ENCODE data around the gene DSP. TPM values are rescaled to one million over a fixed set of nuclear protein-coding genes. Genes with fewer than 3 reads are reported as not detected.

The DSP gene
- total RNA-seq, 1 experiment from 2014 or later: 20.1 TPM

GRCh38 chr6:7494638-7495037 is 46.8 kb upstream of the DSP start:
- no peaks in the 10 kb centered on the region for H3K36me3 ChIP-seq (ENCODE audit: control insufficient read depth, insufficient read depth, low read length)
- TF ChIP-seq, protein P1, sequence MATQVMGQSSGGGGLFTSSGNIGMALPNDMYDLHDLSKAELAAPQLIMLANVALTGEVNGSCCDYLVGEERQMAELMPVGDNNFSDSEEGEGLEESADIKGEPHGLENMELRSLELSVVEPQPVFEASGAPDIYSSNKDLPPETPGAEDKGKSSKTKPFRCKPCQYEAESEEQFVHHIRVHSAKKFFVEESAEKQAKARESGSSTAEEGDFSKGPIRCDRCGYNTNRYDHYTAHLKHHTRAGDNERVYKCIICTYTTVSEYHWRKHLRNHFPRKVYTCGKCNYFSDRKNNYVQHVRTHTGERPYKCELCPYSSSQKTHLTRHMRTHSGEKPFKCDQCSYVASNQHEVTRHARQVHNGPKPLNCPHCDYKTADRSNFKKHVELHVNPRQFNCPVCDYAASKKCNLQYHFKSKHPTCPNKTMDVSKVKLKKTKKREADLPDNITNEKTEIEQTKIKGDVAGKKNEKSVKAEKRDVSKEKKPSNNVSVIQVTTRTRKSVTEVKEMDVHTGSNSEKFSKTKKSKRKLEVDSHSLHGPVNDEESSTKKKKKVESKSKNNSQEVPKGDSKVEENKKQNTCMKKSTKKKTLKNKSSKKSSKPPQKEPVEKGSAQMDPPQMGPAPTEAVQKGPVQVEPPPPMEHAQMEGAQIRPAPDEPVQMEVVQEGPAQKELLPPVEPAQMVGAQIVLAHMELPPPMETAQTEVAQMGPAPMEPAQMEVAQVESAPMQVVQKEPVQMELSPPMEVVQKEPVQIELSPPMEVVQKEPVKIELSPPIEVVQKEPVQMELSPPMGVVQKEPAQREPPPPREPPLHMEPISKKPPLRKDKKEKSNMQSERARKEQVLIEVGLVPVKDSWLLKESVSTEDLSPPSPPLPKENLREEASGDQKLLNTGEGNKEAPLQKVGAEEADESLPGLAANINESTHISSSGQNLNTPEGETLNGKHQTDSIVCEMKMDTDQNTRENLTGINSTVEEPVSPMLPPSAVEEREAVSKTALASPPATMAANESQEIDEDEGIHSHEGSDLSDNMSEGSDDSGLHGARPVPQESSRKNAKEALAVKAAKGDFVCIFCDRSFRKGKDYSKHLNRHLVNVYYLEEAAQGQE (IDR thresholded peaks at IDR 0.05; ENCODE audit: insufficient read depth in 1 of 2, low read depth in 2 of 2, low read length in 1 of 2): no peak
- TF ChIP-seq POLR2AphosphoS5 (IDR thresholded peaks at IDR 0.05; ENCODE audit: low read depth, low read length) (no peak), CTCF (IDR thresholded peaks at IDR 0.05) (no peak), TCF7L2 (IDR thresholded peaks at IDR 0.05; ENCODE audit: low read depth, low read length) (no peak), SIN3A (IDR thresholded peaks at IDR 0.05; ENCODE audit: borderline replicate concordance, insufficient read depth, low read depth, low read length) (no peak)
- H3K27me3 ChIP-seq (ENCODE audit: control insufficient read depth, insufficient read depth, low read length): peaks cover 14% of the 10 kb centered on the region; the same call in 1 of the 2 replicates
- ChIA-PET CTCF (no interaction called here), POLR2A (no interaction called here)
- intact Hi-C loops (cut with micrococcal nuclease; ENCODE audit: unreplicated experiment) (no loop called here), in situ Hi-C loops (cut with HindIII; ENCODE audit: low pct_unique_long_range_greater_than_20kb, low sequenced_read_pairs) (no loop called here)
- ATAC-seq: no peak
- no peaks in the 10 kb centered on the region for H3K9me3 ChIP-seq (ENCODE audit: control insufficient read depth, insufficient read depth, low read depth, low read length)
- H3K4me3 ChIP-seq (ENCODE audit: low read depth in 2 of 2, low read length in 2 of 2): no peak overlapping the region
- H3K4me1 ChIP-seq (ENCODE audit: control insufficient read depth, insufficient read depth, low read length): no peaks in the 10 kb centered on the region
- DNase-seq (ENCODE audit: low read depth, low spot score): no peak
- no peak overlapping the region for H3K27ac ChIP-seq (ENCODE audit: low read length)
- BruUV-seq (replicated peaks): no TSS peak

- in situ Hi-C loops (cut with HindIII; ENCODE audit: low pct_unique_long_range_greater_than_20kb, low sequenced_read_pairs) (no loop called here), intact Hi-C loops (cut with micrococcal nuclease; ENCODE audit: unreplicated experiment) (no loop called here)
- Histone ChIP-seq H3K4me1 (ENCODE audit: control insufficient read depth, insufficient read depth, low read length) (no peaks in the 10 kb centered on the region), H3K27ac (ENCODE audit: low read length) (no peak overlapping the region), H3K4me3 (ENCODE audit: low read depth in 2 of 2, low read length in 2 of 2) (no peak overlapping the region), H3K27me3 (ENCODE audit: control insufficient read depth, insufficient read depth, low read length) (peaks cover 8% of the 10 kb centered on the region; the same call in 1 of the 2 replicates), H3K9me3 (ENCODE audit: control insufficient read depth, insufficient read depth, low read depth, low read length) (no peaks in the 10 kb centered on the region), H3K36me3 (ENCODE audit: control insufficient read depth, insufficient read depth, low read length) (no peaks in the 10 kb centered on the region)
- DNase-seq (ENCODE audit: low read depth, low spot score): no peak
- POLR2A ChIA-PET: no interaction called here
- TF ChIP-seq TCF7L2 (IDR thresholded peaks at IDR 0.05; ENCODE audit: low read depth, low read length) (no peak), CTCF (IDR thresholded peaks at IDR 0.05) (no peak), SIN3A (IDR thresholded peaks at IDR 0.05; ENCODE audit: borderline replicate concordance, insufficient read depth, low read depth, low read length) (no peak), POLR2AphosphoS5 (IDR thresholded peaks at IDR 0.05; ENCODE audit: low read depth, low read length) (no peak)
- TF ChIP-seq, protein P1 (IDR thresholded peaks at IDR 0.05; ENCODE audit: insufficient read depth in 1 of 2, low read depth in 2 of 2, low read length in 1 of 2): no peak
- CTCF ChIA-PET: no interaction called here
- ATAC-seq: no peak
- no TSS peak for BruUV-seq (replicated peaks)
Observed at GRCh38 chr6:7496266-7496875, 45.1 kb upstream of the DSP start.

All from Panc1 (cell line).